Endodermal cell (in vitro differentiated cells): ENCODE results near the gene HDGFL1. TPM values are rescaled to one million over a fixed set of nuclear protein-coding genes. Genes with fewer than 3 reads are reported as not detected.

ENCODE experiments used
- DNase-seq: peaks from one replicate; pipeline ENCODE4 v3.0.0-alpha.2; 2017
- H3K27ac ChIP-seq: 2 replicates; pipeline ENCODE4 v1.5.1; 2013; ENCODE audit warnings: mild to moderate bottlenecking, low read depth, low read length, moderate library complexity
- H3K27me3 ChIP-seq: 2 replicates; pipeline ENCODE4 v1.6.1; 2013; ENCODE audit warnings: mild to moderate bottlenecking, low read length, moderate library complexity; ENCODE audit not compliant: insufficient read depth, control insufficient read depth, poor library complexity, severe bottlenecking
- H3K36me3 ChIP-seq: 2 replicates; pipeline ENCODE4 v1.7.0; 2013; ENCODE audit warnings: mild to moderate bottlenecking, low read length, moderate library complexity; ENCODE audit not compliant: control insufficient read depth, insufficient read depth
- H3K4me1 ChIP-seq: one replicate; pipeline ENCODE4 v1.7.0; 2013; ENCODE audit warnings: low read length; ENCODE audit not compliant: control insufficient read depth, insufficient read depth
- H3K4me3 ChIP-seq: 2 replicates; pipeline ENCODE4 v1.5.1; 2013; ENCODE audit warnings: mild to moderate bottlenecking, low read length, moderate library complexity
- H3K9ac ChIP-seq: 2 replicates; pipeline ENCODE4 v1.6.1; 2013; ENCODE audit warnings: mild to moderate bottlenecking, low read length, moderate library complexity; ENCODE audit not compliant: poor library complexity, severe bottlenecking; ENCODE audit errors: extremely low read depth
- H3K9me3 ChIP-seq: 2 replicates; pipeline ENCODE4 v1.6.1; 2013; ENCODE audit warnings: mild to moderate bottlenecking, low read length, moderate library complexity; ENCODE audit not compliant: control insufficient read depth
- H3K27ac Mint-ChIP-seq: 2 replicates; pipeline ENCODE4 v1.8.0; 2020; ENCODE audit warnings: mixed read lengths
- H3K27me3 Mint-ChIP-seq: 2 replicates; pipeline ENCODE4 v1.8.0; 2021; ENCODE audit warnings: mild to moderate bottlenecking, mixed read lengths; ENCODE audit not compliant: insufficient read depth
- H3K36me3 Mint-ChIP-seq: 2 replicates; pipeline ENCODE4 v1.8.0; 2020; ENCODE audit warnings: low read depth, mixed read lengths
- H3K4me1 Mint-ChIP-seq: 2 replicates; pipeline ENCODE4 v1.8.0; 2020; ENCODE audit warnings: mixed read lengths
- H3K4me3 Mint-ChIP-seq: 2 replicates; pipeline ENCODE4 v1.8.0; 2020; ENCODE audit warnings: mild to moderate bottlenecking, moderate library complexity, mixed read lengths
- H3K9me3 Mint-ChIP-seq: 2 replicates; pipeline ENCODE4 v1.8.0; 2020; ENCODE audit warnings: mild to moderate bottlenecking, mixed read lengths
- CTCF ChIP-seq: fragments of 200-600 bp; sonication (generic); conservative IDR thresholded peaks from 2 replicates; pipeline ENCODE4 v1.5.0; 2021; ENCODE audit warnings: antibody characterized with exemption, mild to moderate bottlenecking
- WGBS, 2 experiments: methylation state at CpG; one replicate each; pipeline versions ENCODE4 v1.1.5 to v1.1.7; 2013; ENCODE audit warnings: missing lambda C conversion rate in 2 of 2, mixed read lengths in 1 of 2; ENCODE audit not compliant: insufficient coverage in 1 of 2, insufficient read length in 1 of 2; 5-methylcytosine and 5-hydroxymethylcytosine counted together
- total RNA-seq, 2 donors: library from RNA; stranded (reverse); fragmentation: NEBNext Ultra II Directional in 1 of 2; extraction: Animal tissue kit (Norgen Biotek cat#: 25700) in 1 of 2; gene quantifications; 2 replicates in 1 of 2; 3 replicates in 1 of 2; pipeline ENCODE4 v1.2.1, GENCODE V29; 2021

Gene HDGFL1
- total RNA-seq, 2 donors from 2014 or later: not detected

- Histone ChIP-seq H3K27me3 (no peaks in the 10 kb centered on the region), H3K4me3 (no peak overlapping the region), H3K36me3 (no peaks in the 10 kb centered on the region), H3K27ac (peak overlapping the region; percentile 3), H3K4me1 (no peaks in the 10 kb centered on the region), H3K9me3 (no peaks in the 10 kb centered on the region), H3K9ac (no peak overlapping the region)
- WGBS, 2 experiments: 63 to 82% methylated on average over 2 to 3 of the region's 3 CpGs
- H3K9me3 Mint-ChIP-seq: no peaks in the 10 kb centered on the region
- no peaks in the 10 kb centered on the region for H3K4me1 Mint-ChIP-seq
- no peaks in the 10 kb centered on the region for H3K27me3 Mint-ChIP-seq
- no peak overlapping the region for H3K4me3 Mint-ChIP-seq
- TF ChIP-seq CTCF: no peak
- H3K27ac Mint-ChIP-seq: no peak overlapping the region
- no peaks in the 10 kb centered on the region for H3K36me3 Mint-ChIP-seq
- no peak for DNase-seq
These were observed 42.9 kb downstream of the HDGFL1 start for GRCh38 chr6:22612236-22612635.

GRCh38 chr6:22613051-22613450, 43.7 kb downstream of the HDGFL1 start:
- H3K4me3 Mint-ChIP-seq: no peak overlapping the region
- DNase-seq: no peak
- H3K4me1 ChIP-seq: no peaks in the 10 kb centered on the region
- H3K9me3 ChIP-seq: no peaks in the 10 kb centered on the region
- 97% methylated on average over 1 of the region's 1 CpG; no CpG with 5 or more reads in 1 of the 2 experiments for WGBS, 2 experiments
- no peak for TF ChIP-seq CTCF
- H3K36me3 Mint-ChIP-seq: no peaks in the 10 kb centered on the region
- no peak overlapping the region for H3K27ac ChIP-seq
- H3K4me3 ChIP-seq: no peak overlapping the region
- no peaks in the 10 kb centered on the region for H3K4me1 Mint-ChIP-seq
- no peaks in the 10 kb centered on the region for H3K27me3 ChIP-seq
- no peaks in the 10 kb centered on the region for H3K27me3 Mint-ChIP-seq
- no peaks in the 10 kb centered on the region for H3K9me3 Mint-ChIP-seq
- H3K9ac ChIP-seq: no peak overlapping the region
- no peaks in the 10 kb centered on the region for H3K36me3 ChIP-seq
- no peak overlapping the region for H3K27ac Mint-ChIP-seq

GRCh38 chr6:22613695-22614094, 44.3 kb downstream of the HDGFL1 start:
- H3K27ac ChIP-seq: no peak overlapping the region

More at GRCh38 chr6:22613695-22614094, 44.3 kb downstream of the HDGFL1 start:
- Mint-ChIP-seq H3K4me1 (no peaks in the 10 kb centered on the region), H3K4me3 (no peak overlapping the region), H3K27me3 (no peaks in the 10 kb centered on the region), H3K27ac (no peak overlapping the region), H3K36me3 (no peaks in the 10 kb centered on the region), H3K9me3 (peaks cover 2% of the 10 kb centered on the region)
- no peak for DNase-seq
- WGBS, 2 experiments: 96% methylated on average over 3 of the region's 3 CpGs; no CpG with 5 or more reads in 1 of the 2 experiments
- H3K4me3 ChIP-seq: no peak overlapping the region
- H3K27me3 ChIP-seq: no peaks in the 10 kb centered on the region
- H3K9ac ChIP-seq: no peak overlapping the region
- TF ChIP-seq CTCF: no peak
- H3K36me3 ChIP-seq: no peaks in the 10 kb centered on the region
- H3K4me1 ChIP-seq: no peaks in the 10 kb centered on the region
- H3K9me3 ChIP-seq: no peaks in the 10 kb centered on the region
